GM18907 (cell line): ENCODE results near the gene MOB1A.
"Not testable (repeated sequence)": the region's sequence is repeated elsewhere in the genome, so short reads cannot be mapped to it uniquely, and the experiment has no call there.

ENCODE experiments used
- ATAC-seq: cut with Tn5 transposase; IDR thresholded peaks from one replicate; pipeline ENCODE4 v1.9.1; 2021; ENCODE audit warnings: mild to moderate bottlenecking, moderate library complexity; ENCODE audit not compliant: unreplicated experiment

The MOB1A gene

GRCh38 chr2:74178211-74179062, at the start of gene MOB1A:
Gene MOB1A, minus strand, starts transcription at chr2:74178879. Its CDS starts 205 bp downstream, at chr2:74178674.
- ATAC-seq: peak; percentile 91

- ATAC-seq: no peak
Observed at GRCh38 chr2:74227646-74228045, 49.0 kb upstream of the MOB1A start.

GRCh38 chr2:74226648-74227213, 48.1 kb upstream of the MOB1A start:
- no peak for ATAC-seq

GRCh38 chr2:74225698-74226459, 47.2 kb upstream of the MOB1A start:
- no peak for ATAC-seq

- ATAC-seq: no peak
Observed at GRCh38 chr2:74223941-74224770, 45.5 kb upstream of the MOB1A start.

GRCh38 chr2:74222300-74222650, 43.6 kb upstream of the MOB1A start:
- ATAC-seq: no peak

- ATAC-seq: no peak
Observed at GRCh38 chr2:74221604-74222299, 43.1 kb upstream of the MOB1A start.

GRCh38 chr2:74221091-74221490, 42.4 kb upstream of the MOB1A start:
- no peak for ATAC-seq

- no peak for ATAC-seq
Observed at GRCh38 chr2:74219846-74220486, 41.3 kb upstream of the MOB1A start.

GRCh38 chr2:74216642-74217041, 38.0 kb upstream of the MOB1A start:
- no peak for ATAC-seq

GRCh38 chr2:74215771-74216170, 37.1 kb upstream of the MOB1A start:
- ATAC-seq: not testable (repeated sequence)

- no peak for ATAC-seq
Observed at GRCh38 chr2:74212702-74213410, 34.2 kb upstream of the MOB1A start.

- peak; percentile 81 for ATAC-seq
Observed at GRCh38 chr2:74206180-74206688, 27.6 kb upstream of the MOB1A start.

GRCh38 chr2:74205596-74205995, 26.9 kb upstream of the MOB1A start:
- peak; percentile 18 for ATAC-seq

GRCh38 chr2:74205113-74205512, 26.4 kb upstream of the MOB1A start:
- no peak for ATAC-seq

GRCh38 chr2:74204436-74204835, 25.8 kb upstream of the MOB1A start:
- no peak for ATAC-seq

GRCh38 chr2:74201596-74201995, 22.9 kb upstream of the MOB1A start:
- no peak for ATAC-seq

GRCh38 chr2:74201196-74201595, 22.5 kb upstream of the MOB1A start:
- no peak for ATAC-seq

GRCh38 chr2:74199871-74200305, 21.2 kb upstream of the MOB1A start:
- no peak for ATAC-seq
